ENCODE data around the gene MYO9B.
"Not testable (repeated sequence)": the region's sequence is repeated elsewhere in the genome, so short reads cannot be mapped to it uniquely, and the experiment has no call there.

Gene MYO9B

DNA sequence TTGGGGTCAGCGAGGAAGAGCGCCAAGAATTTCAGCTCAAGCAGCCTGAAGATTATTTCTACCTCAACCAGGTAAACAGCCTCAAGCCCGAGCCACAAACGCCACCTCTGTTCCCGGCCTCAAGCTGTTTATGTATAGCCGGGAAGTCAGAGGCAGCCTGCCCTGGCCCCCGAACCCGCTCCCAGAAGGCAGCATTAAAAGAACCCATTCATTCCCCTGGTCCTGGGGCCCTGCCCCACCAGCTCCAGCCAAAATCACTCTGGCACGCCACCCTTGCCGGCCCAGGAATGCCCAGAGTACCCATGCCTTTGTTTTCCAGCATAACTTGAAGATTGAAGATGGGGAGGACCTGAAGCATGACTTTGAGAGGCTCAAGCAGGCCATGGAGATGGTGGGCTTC, 78.4 kb downstream of the MYO9B start:
- DNase-seq = no peak

DNA sequence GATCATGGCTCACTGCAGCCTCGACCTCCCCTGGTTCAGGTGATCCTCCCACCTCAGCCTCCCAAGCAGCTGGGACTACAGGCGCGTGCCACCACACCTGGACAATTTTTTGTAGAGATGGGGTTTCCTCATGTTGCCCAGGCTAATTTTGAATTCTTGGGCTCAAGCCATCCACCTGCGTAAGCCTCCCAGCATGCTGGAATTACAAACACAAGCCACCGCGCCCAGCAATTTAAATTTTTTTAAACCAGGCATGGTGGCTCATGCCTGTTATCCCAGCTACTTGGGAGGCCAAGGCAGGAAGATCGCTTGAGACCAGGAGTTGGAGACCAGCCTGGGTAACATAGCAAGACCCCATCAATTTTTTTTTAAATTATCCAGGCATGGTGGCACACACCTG, 79.7 kb downstream of the MYO9B start:
- no peak for DNase-seq

DNA sequence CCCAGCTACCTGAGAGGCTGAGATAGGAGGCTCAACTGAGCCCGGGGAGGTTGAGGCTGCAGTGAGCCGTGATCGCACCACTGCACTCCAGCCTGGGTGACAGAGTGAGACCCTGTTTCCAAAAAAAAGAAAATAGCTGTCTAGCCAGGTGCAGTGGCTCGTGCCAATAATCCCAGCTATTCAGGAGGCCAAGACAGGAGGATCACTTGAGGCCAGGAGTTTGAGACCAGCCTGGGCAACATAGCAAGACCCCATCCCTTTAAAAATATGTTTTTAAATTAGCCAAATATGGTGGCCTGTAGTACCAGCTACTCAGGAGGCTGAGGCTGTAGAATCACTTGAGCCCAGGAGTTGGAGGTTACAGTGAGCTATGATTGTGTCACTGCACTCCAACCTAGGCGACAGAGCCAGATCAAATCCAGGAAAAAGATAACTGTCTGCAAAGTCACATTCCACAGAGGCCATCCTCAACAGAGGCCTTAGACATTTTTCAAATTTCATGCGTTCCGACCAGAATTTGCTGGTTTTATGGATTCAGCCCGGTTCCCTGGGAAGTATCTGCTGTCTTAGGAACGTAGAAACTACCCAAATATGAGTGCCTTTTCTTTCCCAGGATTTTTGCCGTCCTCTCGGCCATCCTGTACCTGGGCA, 80.8 kb downstream of the MYO9B start:
- DNase-seq = no peak

DNA sequence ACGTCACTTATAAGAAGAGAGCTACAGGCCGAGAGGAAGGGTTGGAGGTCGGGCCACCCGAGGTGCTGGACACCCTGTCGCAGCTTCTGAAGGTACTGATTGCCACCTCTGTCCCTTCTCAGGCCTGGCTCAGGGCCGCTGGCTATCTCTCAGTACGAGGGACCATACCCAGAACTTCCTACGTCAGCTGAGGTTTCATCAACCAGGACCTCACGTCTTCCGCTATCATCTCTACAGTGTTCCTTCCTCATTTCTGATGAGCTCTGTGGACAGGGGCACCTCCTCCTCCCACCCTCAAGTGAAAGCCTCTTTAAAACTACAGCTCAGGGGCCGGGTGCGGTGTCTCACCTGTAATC, 81.3 kb downstream of the MYO9B start:
- DNase-seq = no peak

DNA sequence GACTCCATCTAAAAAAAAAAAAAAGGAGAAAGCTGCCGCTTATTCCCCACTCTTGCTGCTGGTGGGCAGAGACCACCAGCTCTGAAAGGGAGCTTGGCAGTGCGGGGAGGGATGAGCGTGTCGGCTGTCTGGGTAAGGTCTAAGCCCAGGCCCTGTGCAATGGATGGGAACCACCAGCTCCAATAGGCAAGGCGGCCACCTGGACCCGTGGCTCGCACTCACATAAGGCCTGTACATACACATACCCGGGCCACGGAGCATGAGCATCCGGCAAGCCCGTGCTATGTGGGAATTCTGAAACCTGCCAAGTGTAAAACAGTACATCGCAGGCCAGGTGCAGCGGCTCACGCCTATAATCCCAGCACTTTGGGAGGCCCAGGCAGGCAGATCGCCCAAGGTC, 83.0 kb downstream of the MYO9B start:
- DNase-seq = no peak

DNA sequence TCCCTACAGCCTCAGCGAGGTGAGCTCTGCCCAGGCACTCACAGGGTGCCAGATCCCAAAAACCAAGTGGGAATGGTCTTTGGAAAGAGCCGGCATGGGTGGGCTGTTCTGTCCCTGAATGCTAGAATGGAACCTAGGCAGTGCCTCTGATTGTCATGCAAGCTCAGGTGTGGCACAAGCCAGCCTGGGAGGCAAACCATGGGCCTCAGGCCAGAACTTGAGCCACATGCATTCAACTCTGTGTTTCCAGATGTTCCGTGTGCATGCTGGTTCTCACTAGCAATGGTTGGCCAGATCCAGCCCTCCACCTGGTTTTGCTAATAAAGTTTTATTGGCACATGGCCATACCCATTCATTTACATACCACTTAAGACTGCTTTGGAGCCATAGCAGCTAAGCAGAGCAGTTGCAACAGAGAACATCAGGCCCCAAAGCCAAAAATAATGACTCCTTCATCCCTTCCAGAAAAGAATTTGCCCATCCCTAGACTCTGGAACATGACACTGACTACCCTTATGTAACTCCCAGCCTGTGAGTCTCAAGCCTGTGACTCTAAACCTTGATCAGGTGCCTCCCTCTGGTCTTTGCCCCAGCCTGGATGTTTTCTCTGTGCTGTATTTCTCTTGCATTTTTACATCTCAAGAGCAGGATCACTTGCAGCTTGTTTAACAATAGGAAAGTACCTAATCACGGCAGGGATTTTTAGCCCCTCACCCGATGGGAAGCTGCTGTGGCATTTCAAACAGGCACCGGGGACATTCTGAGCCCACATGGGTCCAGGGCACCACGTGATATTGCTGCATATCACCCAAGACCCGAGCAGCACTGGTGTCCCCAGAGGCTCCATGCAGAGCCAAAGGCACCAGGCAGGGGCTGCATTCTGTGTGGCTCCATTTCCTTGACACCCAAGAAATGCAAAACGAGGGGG, 84.2 kb downstream of the MYO9B start:
- no peak for DNase-seq

DNA sequence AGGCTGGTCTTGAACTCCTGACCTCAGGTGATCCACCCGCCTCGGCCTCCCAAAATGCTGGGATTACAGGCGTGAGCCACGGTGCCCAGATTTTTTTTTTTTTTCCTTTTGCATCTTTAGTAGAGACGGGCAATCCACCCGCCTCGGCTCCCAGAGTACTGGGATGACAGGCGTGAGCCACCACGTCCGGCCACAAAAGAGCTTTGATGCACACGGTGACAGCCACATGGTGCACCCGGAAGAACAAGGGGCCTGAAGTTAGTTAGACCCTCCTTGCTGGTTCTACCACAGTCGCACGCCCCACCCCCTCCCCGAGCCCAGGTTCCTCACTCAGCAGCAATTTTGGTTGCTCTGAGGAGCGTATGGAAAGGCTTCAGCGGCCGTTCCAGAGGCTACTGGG, 85.3 kb downstream of the MYO9B start:
- DNase-seq = no peak

DNA sequence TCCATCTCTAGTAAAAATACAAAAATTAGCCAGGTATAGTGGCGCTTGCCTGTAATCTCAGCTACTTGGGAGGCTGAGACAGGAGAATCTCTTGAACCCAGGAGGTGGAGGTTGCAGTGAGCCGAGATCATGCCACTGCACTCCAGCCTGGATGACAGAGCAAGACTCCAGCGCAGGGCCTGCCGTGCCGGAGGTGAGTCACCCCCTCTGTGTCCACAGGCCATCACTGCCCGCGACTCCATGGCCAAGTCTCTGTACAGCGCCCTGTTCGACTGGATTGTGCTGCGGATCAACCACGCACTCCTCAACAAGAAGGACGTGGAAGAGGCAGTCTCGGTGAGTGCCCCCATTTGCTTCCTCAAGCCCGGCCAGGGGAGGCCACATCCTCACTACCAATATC, 86.6 kb downstream of the MYO9B start:
- not testable (repeated sequence) for DNase-seq

DNA sequence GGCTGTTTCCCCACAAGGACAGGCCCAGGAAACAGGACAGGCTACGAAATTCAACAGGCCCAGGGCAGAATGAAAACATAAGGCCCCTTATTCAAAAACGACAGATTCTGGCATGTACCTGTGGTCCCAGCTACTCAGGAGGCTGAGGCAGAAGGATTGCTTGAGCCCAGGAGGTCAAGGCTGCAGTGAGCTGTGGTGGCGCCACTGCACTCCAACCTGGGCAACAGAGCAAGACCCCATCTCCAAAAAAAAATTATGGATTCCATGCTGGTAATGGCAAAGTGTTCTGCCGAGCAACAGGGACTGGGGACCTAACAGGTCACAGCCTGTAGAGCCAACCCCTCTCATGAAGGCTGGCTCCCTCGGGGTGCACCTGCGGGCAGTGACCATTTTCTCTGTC, 87.0 kb downstream of the MYO9B start:
- no peak for DNase-seq

DNA sequence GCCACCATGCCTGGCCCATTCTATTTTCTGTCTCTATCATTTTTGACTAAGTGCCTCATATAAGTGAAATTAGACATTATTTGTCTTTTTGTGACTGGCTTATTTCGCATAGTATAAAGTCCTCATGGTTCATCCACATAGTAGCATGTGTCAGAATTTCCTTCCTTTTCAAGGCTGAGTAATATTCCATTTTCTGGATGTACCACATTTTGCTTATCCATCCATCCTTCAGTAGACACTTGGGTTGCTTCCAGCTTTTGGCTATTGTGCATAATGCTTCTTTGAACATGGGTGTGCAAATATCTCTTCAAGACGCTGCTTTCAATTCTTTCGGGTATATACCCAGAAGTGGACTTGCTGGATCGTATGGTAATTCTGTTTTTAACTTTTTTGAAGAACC, 88.1 kb downstream of the MYO9B start:
- DNase-seq = no peak

DNA sequence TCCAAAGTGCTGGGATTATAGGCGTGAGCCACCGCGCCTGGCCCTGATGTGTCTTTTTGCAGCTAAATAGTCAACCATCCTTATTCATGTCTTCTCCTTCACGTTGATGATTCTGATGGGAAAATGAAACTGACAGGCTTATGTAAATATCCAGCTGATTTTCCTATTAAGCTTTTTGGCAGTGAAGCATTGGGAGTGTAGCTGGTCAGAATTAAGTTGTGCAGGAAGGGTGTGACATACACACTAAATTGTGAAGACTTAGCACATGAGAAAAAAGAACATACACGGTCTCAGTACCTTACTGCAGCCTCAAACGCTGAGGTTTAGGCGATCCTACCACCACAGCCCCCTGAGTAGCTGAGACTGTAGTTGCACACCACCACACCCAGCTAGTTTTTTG, 89.1 kb downstream of the MYO9B start:
- DNase-seq = no peak

DNA sequence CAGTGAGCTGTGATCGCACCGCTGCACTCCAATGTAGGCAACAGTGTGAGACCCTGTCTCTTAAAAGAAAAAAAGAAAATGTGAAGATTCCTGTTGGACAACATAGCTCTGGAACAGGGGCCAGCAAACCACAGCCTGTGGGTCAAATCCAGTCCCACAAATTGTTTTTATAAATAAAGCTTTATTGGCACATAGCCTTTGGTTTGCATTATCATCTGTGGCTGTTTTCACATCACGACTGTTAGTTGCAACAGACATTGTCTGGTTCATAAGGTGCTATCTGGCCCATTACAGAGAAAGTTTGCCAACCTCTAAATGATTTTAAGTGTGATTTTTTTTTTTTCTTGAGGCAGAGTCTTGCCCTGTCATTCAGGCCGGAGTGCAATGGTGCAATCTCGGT, 90.1 kb downstream of the MYO9B start:
- no peak for DNase-seq

DNA sequence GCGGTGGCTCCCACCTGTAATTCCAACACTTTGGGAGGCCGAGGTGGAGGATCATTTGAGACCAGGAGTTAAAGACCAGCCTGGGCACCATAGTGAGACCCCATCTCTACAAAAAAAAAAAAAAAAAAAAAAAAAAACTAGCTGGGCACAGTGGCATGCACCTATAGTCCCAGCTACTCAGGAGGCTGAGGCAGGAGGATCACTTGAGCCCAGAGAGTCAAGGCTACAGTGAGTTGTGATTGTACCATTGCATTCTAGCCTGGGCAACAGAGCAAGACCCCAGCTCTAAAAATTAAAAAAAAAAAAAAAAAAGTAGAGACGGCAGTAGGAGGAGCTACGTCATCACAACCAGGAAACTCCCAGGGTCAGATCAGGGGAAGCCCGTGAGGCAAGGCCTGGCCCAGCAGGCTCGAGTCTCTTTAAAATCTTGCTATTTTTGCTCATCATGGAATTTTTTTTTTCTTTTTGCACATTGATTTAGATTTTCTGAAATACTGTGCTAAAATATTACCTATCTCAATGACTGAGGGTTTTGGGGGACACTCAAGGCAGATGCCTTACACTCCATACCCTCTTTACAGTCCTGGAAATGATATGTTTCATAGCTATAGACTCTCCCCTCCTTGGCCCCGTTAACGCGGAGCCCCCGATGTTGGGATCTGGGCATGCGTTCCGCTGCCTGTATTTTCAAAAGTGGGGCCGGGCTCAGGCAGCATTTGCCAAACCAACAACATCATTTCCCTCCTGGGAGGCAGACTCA, 95.1 kb downstream of the MYO9B start:
- no peak for DNase-seq

DNA sequence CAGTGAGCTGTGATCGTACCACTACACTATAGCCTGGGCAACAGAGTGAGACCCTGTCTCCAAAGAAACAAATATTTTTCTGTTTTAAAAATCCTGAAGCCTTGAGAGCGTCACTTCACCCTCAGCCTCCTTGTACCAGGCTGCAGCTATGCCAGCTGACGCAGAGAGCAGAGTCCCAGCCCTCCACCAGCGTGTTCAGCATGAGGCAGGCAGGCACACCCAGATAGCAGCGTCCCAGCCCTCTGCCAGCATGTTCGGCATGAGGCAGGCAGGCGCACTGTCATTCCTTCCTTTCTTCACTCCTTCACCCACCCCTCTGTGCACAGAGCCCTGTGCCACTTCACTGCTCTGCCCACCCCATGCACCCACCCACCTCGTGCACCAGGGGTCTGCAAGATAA, 96.3 kb downstream of the MYO9B start:
- DNase-seq = no peak

DNA sequence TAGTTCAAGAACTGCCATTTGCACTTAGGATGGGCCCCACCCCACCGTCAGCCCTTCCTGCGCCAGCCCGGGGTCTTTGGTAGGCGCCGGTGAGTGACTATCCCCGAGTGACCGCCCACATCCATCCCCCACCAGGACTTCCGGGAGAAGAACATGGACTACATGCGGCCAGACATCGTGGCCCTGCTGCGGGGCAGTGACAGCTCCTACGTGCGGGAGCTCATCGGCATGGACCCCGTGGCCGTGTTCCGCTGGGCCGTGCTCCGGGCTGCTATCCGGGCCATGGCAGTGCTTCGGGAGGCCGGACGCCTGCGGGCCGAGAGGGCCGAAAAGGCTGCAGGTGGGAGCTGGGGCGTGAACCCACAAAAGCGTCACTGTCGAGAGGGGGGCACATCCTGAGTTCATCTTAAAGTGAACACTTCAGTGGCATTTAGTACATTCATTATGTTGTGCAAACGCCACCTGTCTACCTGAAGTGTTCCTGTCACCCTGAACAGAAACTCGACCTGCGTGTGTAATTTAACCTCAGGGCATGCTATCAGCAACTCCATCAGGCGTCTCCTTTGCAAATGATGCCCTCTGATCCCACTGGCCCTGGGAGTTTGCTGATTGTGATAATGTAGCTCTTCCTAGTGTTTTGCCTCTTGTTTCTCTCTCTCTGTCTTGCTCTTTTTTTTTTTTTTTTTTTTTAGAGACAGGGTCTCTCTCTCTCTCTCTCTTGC, 97.2 kb downstream of the MYO9B start:
- DNase-seq = no peak

DNA sequence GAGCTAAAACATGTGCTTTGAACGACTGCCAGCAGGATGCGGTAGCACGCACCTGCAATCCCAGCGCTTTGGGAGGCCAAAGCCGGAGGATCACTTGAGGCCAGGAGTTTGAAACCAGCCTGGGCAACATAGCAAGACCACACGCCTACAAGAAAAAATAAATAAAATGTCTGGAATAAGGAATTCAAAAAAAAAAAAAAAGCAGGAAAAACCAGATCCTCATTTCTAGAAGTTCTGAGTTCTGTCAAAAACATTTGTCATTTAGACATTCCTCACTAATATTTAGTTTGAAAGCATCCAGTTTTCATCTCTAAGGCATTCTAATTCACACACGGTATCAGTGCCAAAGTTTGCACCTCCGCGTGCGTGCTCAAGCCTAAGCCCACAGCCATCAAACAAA, 102.7 kb downstream of the MYO9B start:
- DNase-seq = no peak

DNA sequence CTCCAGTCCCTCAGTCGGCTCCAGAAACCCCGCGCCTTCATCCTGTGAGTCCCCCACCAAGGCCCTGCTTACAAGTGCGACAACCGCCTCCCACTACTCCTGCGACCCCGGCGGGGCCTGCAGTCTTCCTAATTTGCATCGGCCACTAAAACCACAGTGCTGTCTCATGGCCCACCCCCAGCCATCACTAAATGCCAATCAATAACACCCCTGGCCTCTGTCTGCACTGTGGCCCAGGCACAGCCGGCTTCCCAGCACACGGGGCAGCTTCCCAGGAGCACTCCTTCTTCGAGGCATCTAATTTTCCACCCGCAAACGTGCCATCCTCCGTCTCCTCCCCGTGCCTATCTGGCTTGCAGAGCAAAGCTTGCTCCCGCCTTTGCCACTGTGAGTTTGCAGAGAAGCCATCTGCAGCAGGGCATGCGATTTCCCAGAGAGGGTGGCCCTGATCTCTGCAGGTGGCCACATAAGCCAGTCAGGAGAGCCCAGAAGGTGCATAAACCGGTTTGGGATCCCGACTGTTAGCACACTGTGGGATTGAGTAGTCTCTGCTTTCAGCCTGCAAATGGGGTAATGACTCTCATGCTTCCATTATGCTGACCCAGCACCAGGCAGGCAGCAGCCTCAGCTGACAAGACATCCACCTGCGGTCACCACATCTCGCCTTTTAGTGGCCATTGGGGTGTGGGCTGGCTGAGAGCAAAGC, 105.6 kb downstream of the MYO9B start:
- no peak for DNase-seq

DNA sequence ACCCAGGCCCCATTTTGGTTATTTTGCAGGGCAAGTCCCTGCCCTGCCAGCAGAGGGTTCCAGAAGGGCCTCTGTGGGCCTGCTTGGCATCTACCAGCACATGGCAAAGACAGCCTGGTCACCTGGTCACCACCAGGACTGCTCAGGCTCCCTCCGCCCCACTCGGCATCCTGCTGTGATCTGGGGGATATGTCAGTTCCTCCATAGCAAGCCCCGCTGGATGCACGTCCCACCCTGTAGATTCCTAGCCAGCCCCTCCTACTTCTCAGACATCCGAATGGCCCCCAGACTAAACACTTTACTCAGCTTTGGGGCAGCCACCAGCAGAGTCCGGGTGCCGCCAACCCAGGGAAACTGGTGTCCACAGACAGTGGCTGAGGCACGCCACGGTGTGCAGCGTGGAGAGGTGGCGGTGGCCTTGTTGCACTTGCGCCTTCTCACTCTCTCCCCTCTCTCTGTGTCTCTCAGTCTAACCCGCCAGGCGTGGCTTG, 107.7 kb downstream of the MYO9B start:
- peak in 3 of 6 experiments; percentile 9 to 44 (median 22) for DNase-seq

DNA sequence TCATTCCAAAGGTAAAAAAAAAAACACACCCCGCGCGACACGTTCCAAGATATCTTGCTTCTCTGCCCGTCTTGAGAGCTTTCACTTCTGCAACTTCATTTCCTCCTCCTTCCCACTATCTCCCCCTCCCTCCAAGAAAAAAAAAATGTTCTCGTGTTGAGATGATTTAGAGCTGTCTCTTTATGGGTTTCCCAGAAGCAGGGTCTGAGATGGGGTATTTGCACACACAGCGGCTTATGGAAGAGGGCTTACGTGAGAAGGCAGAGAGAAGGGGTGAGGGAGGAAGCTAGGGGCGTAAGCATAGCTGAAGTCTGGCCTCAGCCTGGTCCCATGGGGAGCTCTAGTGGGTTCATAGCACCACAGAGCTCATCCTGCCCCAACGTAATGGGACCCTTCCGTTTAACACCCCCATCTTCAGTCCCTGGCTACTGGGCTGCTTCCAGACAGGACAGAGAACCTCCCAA, 108.3 kb downstream of the MYO9B start:
- DNase-seq = peak in 5 of 6 experiments; percentile 3 to 61 (median 44)

DNA sequence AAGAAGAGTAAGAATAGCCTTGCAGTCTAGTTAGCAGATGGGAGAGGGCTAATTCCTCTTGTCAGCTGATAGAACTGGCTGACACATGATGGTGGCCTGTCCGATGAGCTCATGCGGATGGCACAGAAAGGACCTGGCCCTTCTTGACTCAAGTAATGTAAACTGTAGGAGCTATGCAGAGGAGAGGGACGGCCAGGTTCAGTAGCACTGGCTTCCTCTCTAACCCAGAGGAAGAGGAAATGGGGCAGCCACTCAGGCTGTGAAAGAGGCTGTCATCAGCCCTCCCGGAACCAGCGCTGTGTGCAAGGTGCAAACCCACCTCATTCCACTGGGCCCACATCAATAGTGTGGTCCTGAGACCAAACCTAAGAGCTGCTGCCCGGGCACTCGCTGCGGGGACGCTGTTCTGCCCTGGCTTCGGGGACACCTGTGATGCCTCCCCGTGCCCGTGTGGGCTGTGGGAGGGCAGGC, 108.8 kb downstream of the MYO9B start:
- peak in 5 of 6 experiments; percentile 6 to 54 (median 37) for DNase-seq

DNA sequence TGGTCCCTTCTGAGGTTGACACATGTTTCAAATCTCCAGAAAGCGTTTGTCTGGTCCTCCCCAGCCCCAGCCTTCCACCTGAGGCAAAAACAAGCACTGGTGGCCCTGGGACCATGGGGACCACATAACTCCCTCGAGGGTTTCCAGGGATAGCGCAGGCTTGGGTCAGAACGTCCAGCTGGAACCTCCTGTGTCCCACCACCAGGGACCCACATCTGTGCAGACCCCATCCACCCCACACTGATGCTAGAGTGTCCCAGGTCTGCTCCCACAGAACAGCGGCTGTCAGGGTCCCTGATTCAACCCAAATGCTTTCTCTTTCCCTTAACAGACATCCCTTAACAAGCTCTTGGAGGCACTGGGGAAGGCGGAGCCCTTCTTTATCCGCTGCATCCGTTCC, 110.0 kb downstream of the MYO9B start:
- no peak for DNase-seq

DNA sequence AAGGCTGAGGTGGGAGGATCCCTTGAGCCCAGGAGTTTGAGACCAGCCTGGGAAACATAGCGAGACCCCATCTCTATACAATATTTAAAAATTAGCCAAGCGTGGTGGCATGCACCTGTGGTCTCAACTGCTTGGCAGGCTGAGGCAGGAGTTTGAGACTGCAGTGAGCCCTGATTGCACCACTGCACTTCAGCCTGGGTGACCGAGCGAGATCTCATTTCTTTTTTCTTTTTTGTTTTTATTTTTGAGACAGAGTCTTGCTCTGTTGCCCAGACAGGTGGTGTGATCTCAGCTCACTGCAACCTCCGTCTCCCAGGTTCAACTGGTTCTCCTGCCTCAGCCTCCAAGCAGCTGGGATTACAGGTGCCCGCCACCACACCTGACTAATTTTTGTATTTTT, 116.2 kb downstream of the MYO9B start:
- not testable (repeated sequence) for DNase-seq

Measured in stimulated activated naive CD4-positive, alpha-beta T cell (primary cell).